Mesendoderm (in vitro differentiated cells): ENCODE results near the gene TIMM17B.

Experiments
- DNase-seq: peaks from one replicate; pipeline ENCODE4 v3.0.0; 2013
- H2AK5ac ChIP-seq: 2 replicates; pipeline ENCODE4 v1.6.1; 2013; ENCODE audit warnings: low read length, inconsistent platforms
- H2BK120ac ChIP-seq: 2 replicates; pipeline ENCODE4 v1.6.1; 2013; ENCODE audit warnings: low read depth, mild to moderate bottlenecking, low read length, moderate library complexity, mixed read lengths
- H2BK15ac ChIP-seq: replicated peaks from 2 replicates; pipeline ENCODE4 v1.6.1; 2013; ENCODE audit warnings: low read depth, mild to moderate bottlenecking, moderate library complexity
- H2BK5ac ChIP-seq: 2 replicates; pipeline ENCODE4 v1.6.1; 2013; ENCODE audit warnings: low read length, inconsistent platforms
- H3K18ac ChIP-seq: 2 replicates; pipeline ENCODE4 v1.6.1; 2013; ENCODE audit warnings: mild to moderate bottlenecking, low read length, mixed read lengths
- H3K23ac ChIP-seq: one replicate; pipeline ENCODE4 v1.6.1; 2013; ENCODE audit warnings: low read length
- H3K27ac ChIP-seq: 2 replicates; pipeline ENCODE4 v1.5.1; 2013; ENCODE audit warnings: low read depth, mild to moderate bottlenecking, inconsistent platforms, low read length, moderate library complexity
- H3K27me3 ChIP-seq: 2 replicates; pipeline ENCODE4 v1.6.1; 2013; ENCODE audit warnings: low read length, control low read depth, mild to moderate bottlenecking, inconsistent platforms; ENCODE audit not compliant: insufficient read depth, poor library complexity
- H3K36me3 ChIP-seq: 2 replicates; pipeline ENCODE4 v1.6.1; 2013; ENCODE audit warnings: low read length, inconsistent platforms; ENCODE audit not compliant: control insufficient read depth, insufficient read depth
- H3K4ac ChIP-seq: one replicate; pipeline ENCODE4 v1.6.1; 2013; ENCODE audit warnings: low read depth, mild to moderate bottlenecking, low read length, moderate library complexity
- H3K4me1 ChIP-seq: 2 replicates; pipeline ENCODE4 v1.6.1; 2013; ENCODE audit warnings: low read depth, low read length, inconsistent platforms; ENCODE audit not compliant: control insufficient read depth
- H3K4me2 ChIP-seq: 2 replicates; pipeline ENCODE4 v1.6.1; 2013; ENCODE audit warnings: low read length
- H3K4me3 ChIP-seq: 2 replicates; pipeline ENCODE4 v1.5.1; 2013; ENCODE audit warnings: mild to moderate bottlenecking, low read length
- H3K56ac ChIP-seq: one replicate; pipeline ENCODE4 v1.6.1; 2013; ENCODE audit warnings: low read length
- H3K79me1 ChIP-seq: 2 replicates; pipeline ENCODE4 v1.6.1; 2013; ENCODE audit warnings: low read length, inconsistent platforms
- H3K79me2 ChIP-seq: 2 replicates; pipeline ENCODE4 v1.6.1; 2013; ENCODE audit warnings: mild to moderate bottlenecking, low read length; ENCODE audit not compliant: control insufficient read depth, insufficient read depth
- H3K9ac ChIP-seq: 2 replicates; pipeline ENCODE4 v1.6.1; 2013; ENCODE audit warnings: low read length, inconsistent platforms
- H4K5ac ChIP-seq: one replicate; pipeline ENCODE4 v1.6.1; 2013; ENCODE audit warnings: low read length
- H4K8ac ChIP-seq: one replicate; pipeline ENCODE4 v1.6.1; 2013; ENCODE audit warnings: low read depth, mild to moderate bottlenecking, control low read depth, low read length, moderate library complexity
- WGBS: extraction: QIAGEN DNeasy Blood & Tissue Kit; methylation state at CpG from one replicate; pipeline ENCODE4 v1.1.7; 2013; ENCODE audit warnings: low lambda C conversion rate, missing lambda C conversion rate; ENCODE audit not compliant: insufficient coverage; ENCODE audit errors: extremely low coverage; 5-methylcytosine and 5-hydroxymethylcytosine counted together

The TIMM17B gene

GRCh38 chrX:48893556-48894348, 3.8 kb downstream of the TIMM17B start:
- DNase-seq, result no peak
- no CpG with 5 or more reads among the region's 16 CpGs for WGBS
- no peak overlapping the region for H3K27ac ChIP-seq
- no peaks in the 10 kb centered on the region for H3K4me1 ChIP-seq
- no peak overlapping the region for H3K18ac ChIP-seq
- no peak overlapping the region for H3K4me2 ChIP-seq
- no peak overlapping the region for H3K4ac ChIP-seq
- peaks cover 6% of the 10 kb centered on the region for H3K79me2 ChIP-seq
- H2BK5ac ChIP-seq, result no peak overlapping the region
- H3K79me1 ChIP-seq, result no peaks in the 10 kb centered on the region
- no peak overlapping the region for H3K9ac ChIP-seq
- H2AK5ac ChIP-seq, result no peak overlapping the region
- H2BK15ac ChIP-seq, result no peak overlapping the region
- no peaks in the 10 kb centered on the region for H3K27me3 ChIP-seq
- no peak overlapping the region for H4K5ac ChIP-seq
- H2BK120ac ChIP-seq, result no peak overlapping the region
- H4K8ac ChIP-seq, result no peak overlapping the region
- H3K56ac ChIP-seq, result no peak overlapping the region
- H3K23ac ChIP-seq, result no peak overlapping the region
- H3K36me3 ChIP-seq, result no peaks in the 10 kb centered on the region
- H3K4me3 ChIP-seq, result no peak overlapping the region

DNA sequence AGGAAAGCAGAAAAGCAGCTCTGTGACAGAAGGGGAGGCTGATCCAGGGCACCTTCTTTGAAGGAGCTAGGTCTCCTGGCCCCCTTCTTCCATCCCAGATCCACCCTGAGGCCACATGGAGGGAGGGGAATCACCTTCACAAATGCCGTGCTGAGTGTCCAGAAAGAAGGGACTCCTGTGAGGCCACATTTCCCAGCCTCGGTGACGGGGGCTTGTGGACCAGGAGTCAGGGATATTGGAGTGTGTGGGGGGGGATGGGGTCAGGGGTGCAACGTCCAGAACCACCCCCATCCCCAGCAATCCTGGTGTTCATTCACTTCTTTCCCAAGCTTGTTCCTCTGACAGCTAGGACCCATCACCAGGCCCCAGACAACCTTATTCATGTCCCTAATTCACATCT, 4.7 kb downstream of the TIMM17B start:
- no peak for DNase-seq
- no peak overlapping the region for H2AK5ac ChIP-seq
- WGBS, result no CpG with 5 or more reads among the region's 4 CpGs
- no peak overlapping the region for H3K9ac ChIP-seq
- no peak overlapping the region for H3K4me2 ChIP-seq
- H3K56ac ChIP-seq, result no peak overlapping the region
- no peak overlapping the region for H3K23ac ChIP-seq
- H2BK15ac ChIP-seq, result no peak overlapping the region
- no peak overlapping the region for H2BK120ac ChIP-seq
- no peak overlapping the region for H3K4ac ChIP-seq
- no peak overlapping the region for H4K5ac ChIP-seq
- no peak overlapping the region for H3K18ac ChIP-seq
- no peak overlapping the region for H3K4me3 ChIP-seq
- H4K8ac ChIP-seq, result no peak overlapping the region
- no peaks in the 10 kb centered on the region for H3K27me3 ChIP-seq
- H3K79me2 ChIP-seq, result peaks cover 4% of the 10 kb centered on the region
- no peaks in the 10 kb centered on the region for H3K36me3 ChIP-seq
- no peak overlapping the region for H3K27ac ChIP-seq
- no peak overlapping the region for H2BK5ac ChIP-seq
- no peaks in the 10 kb centered on the region for H3K4me1 ChIP-seq
- H3K79me1 ChIP-seq, result no peaks in the 10 kb centered on the region

DNA sequence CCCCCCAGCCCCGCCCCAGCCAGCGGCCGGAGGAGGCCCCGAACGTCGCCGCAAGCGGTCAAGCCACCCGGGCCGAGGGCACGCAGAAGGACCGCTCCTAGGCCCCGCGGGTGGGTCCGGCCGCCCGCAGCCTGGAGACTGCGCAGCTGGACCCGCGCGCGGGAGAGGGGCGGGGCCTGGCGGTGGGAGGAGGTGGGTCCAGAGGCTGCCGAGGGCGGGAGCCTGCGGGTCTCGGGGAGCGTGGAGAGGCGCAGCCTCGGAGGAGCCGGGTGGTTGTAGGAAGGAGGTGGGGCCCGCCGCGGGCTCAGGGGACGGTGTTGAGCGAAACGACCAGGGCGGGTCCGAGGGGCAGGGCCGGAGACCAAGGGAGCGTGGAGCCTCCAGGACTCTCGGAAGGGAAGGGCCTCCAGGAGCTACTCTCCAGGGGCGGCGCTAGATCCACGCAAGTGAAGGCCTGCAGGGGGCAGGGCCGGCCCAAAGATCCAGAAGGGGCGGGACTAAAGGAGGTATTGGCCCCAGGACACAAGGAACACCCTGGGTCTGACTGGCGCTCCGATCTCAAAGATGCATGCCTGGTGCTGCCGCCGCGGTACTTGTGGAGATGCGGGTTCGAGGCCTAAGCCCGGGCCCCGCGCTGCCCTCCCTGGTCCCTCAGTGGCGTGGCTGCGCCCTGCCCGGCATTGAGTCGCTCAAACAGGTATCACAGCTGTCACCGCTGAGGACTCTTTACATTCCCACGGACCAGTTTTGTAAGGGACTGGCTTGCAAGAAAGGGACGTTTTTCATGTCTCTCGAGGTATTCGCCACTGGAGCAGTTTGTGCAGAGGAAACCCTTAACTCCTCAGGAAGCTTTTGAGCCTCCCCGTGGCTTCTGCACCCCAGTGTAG, 5.9 kb downstream of the TIMM17B start:
- Histone ChIP-seq H2BK5ac (no peak overlapping the region), H2BK120ac (no peak overlapping the region), H3K56ac (peak overlapping the region; percentile 76), H3K4ac (no peak overlapping the region), H3K4me2 (peak overlapping the region; percentile 40), H3K4me1 (no peaks in the 10 kb centered on the region), H3K36me3 (no peaks in the 10 kb centered on the region), H3K4me3 (peak overlapping the region; percentile 8), H3K23ac (no peak overlapping the region), H3K27me3 (no peaks in the 10 kb centered on the region), H2BK15ac (no peak overlapping the region), H3K79me2 (peaks cover 4% of the 10 kb centered on the region), H3K79me1 (no peaks in the 10 kb centered on the region), H3K9ac (peak overlapping the region; percentile 58), H3K27ac (peak overlapping the region; percentile 12), H4K8ac (no peak overlapping the region), H4K5ac (no peak overlapping the region), H2AK5ac (no peak overlapping the region), H3K18ac (peak overlapping the region; percentile 54)
- WGBS, result no CpG with 5 or more reads among the region's 68 CpGs
- peak; percentile 94 for DNase-seq

DNA sequence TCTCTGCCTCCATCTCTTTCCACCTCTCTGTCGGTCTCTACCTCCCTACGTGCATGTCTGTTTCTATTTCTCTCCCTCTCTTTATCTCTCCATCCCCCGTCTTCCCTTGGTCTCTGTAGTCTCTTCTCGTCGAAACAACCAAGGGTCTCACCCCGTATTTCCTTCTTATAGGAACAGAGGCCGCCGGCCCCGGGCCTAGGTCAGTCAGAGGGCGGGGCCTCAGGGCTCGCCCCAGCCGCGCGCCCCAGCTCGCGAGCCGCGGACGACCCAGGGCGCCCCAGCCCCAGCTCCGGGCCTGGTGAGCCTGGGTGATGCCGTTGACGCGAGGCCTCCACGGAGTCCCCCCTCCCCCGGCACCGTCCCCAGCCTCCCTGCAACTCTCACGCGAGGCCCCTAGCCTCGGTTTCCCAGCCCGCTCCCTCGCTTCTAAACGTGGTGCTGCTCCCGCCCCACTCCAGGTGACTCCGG, 6.6 kb downstream of the TIMM17B start:
- Histone ChIP-seq H2BK120ac (no peak overlapping the region), H2BK5ac (no peak overlapping the region), H3K56ac (peak overlapping the region; percentile 70), H2AK5ac (no peak overlapping the region), H3K4me2 (peak overlapping the region; percentile 62), H3K27me3 (no peaks in the 10 kb centered on the region), H3K27ac (no peak overlapping the region), H3K18ac (peak overlapping the region; percentile 54), H3K79me1 (no peaks in the 10 kb centered on the region), H4K8ac (no peak overlapping the region), H2BK15ac (no peak overlapping the region), H3K9ac (peak overlapping the region; percentile 51), H3K36me3 (no peaks in the 10 kb centered on the region), H4K5ac (no peak overlapping the region), H3K4ac (no peak overlapping the region), H3K23ac (no peak overlapping the region), H3K4me3 (peak overlapping the region; percentile 8), H3K79me2 (no peaks in the 10 kb centered on the region), H3K4me1 (no peaks in the 10 kb centered on the region)
- no peak for DNase-seq
- no CpG with 5 or more reads among the region's 35 CpGs for WGBS

DNA sequence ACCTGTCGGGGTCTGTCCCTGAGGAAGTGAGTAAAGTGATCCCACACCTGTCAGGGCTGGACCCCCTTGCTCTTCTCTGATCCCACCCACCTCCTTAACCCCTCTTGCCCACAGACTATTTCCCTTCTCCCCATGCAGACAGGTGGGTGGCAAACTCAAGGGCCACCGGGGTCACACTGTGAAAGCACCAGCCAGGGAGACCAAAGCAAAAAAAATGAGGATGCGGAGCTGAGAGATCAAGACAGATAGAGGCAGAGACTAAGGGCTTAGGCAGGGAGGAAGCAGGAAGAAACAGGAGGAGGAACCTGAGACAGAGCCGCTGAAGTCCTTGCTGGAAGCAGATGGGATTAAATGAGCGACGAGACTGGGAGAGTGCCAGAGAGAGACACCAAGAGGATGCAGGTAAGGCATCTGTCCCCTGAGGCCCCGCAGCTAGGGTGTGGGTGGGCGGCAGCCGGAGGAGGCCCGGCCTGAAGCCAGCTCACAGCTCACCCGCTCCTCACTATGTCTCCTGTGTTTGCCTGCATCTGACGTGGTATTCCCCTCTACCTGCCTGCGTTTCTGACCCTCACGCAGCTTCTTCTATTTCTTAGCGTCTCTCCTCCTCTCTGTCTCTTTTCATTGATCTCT, 7.2 kb downstream of the TIMM17B start:
- no peaks in the 10 kb centered on the region for H3K79me2 ChIP-seq
- H3K36me3 ChIP-seq, result no peaks in the 10 kb centered on the region
- no peak overlapping the region for H2BK15ac ChIP-seq
- no peak overlapping the region for H3K18ac ChIP-seq
- no peak overlapping the region for H2AK5ac ChIP-seq
- no peak overlapping the region for H2BK5ac ChIP-seq
- DNase-seq, result peak; percentile 43
- H3K4me3 ChIP-seq, result no peak overlapping the region
- H3K4me2 ChIP-seq, result peak overlapping the region; percentile 62
- no peak overlapping the region for H4K5ac ChIP-seq
- H3K23ac ChIP-seq, result no peak overlapping the region
- H3K56ac ChIP-seq, result peak overlapping the region; percentile 70
- no peaks in the 10 kb centered on the region for H3K4me1 ChIP-seq
- H3K27ac ChIP-seq, result no peak overlapping the region
- no peak overlapping the region for H4K8ac ChIP-seq
- no peak overlapping the region for H3K4ac ChIP-seq
- H3K27me3 ChIP-seq, result no peaks in the 10 kb centered on the region
- H3K79me1 ChIP-seq, result no peaks in the 10 kb centered on the region
- H2BK120ac ChIP-seq, result no peak overlapping the region
- no CpG with 5 or more reads among the region's 15 CpGs for WGBS
- H3K9ac ChIP-seq, result peak overlapping the region; percentile 51
